Activated CD8-positive, alpha-beta T cell treated with anti-CD3 and anti-CD28 coated beads for 36 hours (primary cell): Measurements from ENCODE around the gene GPT2. TPM values are rescaled to one million over a fixed set of nuclear protein-coding genes. Genes with fewer than 3 reads are reported as not detected.

ENCODE experiments used
- ATAC-seq: fragments of 200-7000 bp; cut with Tn5 transposase; one replicate; pipeline ENCODE4 v1.10.0; 2021; ENCODE audit warnings: mild to moderate bottlenecking, moderate library complexity
- CTCF ChIA-PET: fragments of 350-600 bp; sonication (Branson Sonifier 250); formaldehyde crosslinking; loops from one replicate; lab custom pipeline; 2021; ENCODE audit warnings: antibody characterized with exemption; lab: Charles Lee
- POLR2A ChIA-PET: fragments of 350-600 bp; sonication (Branson Sonifier 250); formaldehyde crosslinking; loops from one replicate; lab custom pipeline; 2021; ENCODE audit warnings: antibody characterized with exemption; lab: Charles Lee
- DNase-seq: peaks from one replicate; pipeline ENCODE4 v3.0.0-alpha.2; 2020
- H3K27ac Mint-ChIP-seq: one replicate; pipeline ENCODE4 v1.8.0; 2021; ENCODE audit warnings: mild to moderate bottlenecking, mixed read lengths
- H3K27me3 Mint-ChIP-seq: one replicate; pipeline ENCODE4 v1.8.0; 2021; ENCODE audit warnings: mixed read lengths
- H3K36me3 Mint-ChIP-seq: one replicate; pipeline ENCODE4 v1.8.0; 2021; ENCODE audit warnings: low read depth, mixed read lengths
- H3K4me1 Mint-ChIP-seq: one replicate; pipeline ENCODE4 v1.8.0; 2021; ENCODE audit warnings: low read depth, mixed read lengths
- H3K4me3 Mint-ChIP-seq: one replicate; pipeline ENCODE4 v1.8.0; 2021; ENCODE audit warnings: mild to moderate bottlenecking, moderate library complexity, mixed read lengths
- H3K9me3 Mint-ChIP-seq: one replicate; pipeline ENCODE4 v1.8.0; 2021; ENCODE audit warnings: mixed read lengths
- CTCF ChIP-seq: fragments of 200-600 bp; IDR thresholded peaks from one replicate; pipeline ENCODE4 v1.8.0; 2022; ENCODE audit warnings: antibody characterized with exemption, mild to moderate bottlenecking
- intact Hi-C: fragments of 100-400 bp; cut with micrococcal nuclease; formaldehyde crosslinking; loops from one replicate; pipeline ENCODE4 v1.10.0; 2022
- total RNA-seq, 2 experiments: library from RNA; stranded (reverse); gene quantifications; one replicate each; pipeline ENCODE4 v1.2.3, GENCODE V29; 2021

The GPT2 gene
- total RNA-seq, 2 experiments from 2014 or later, result 39.3 to 50.6 TPM

GRCh38 chr16:46950009-46950408 is 65.8 kb downstream of the GPT2 start:
- Mint-ChIP-seq H3K4me1 (peaks cover 3% of the 10 kb centered on the region), H3K27me3 (no peaks in the 10 kb centered on the region), H3K4me3 (no peak overlapping the region), H3K36me3 (peaks cover 3% of the 10 kb centered on the region), H3K9me3 (no peaks in the 10 kb centered on the region), H3K27ac (no peak overlapping the region)
- no peak for TF ChIP-seq CTCF
- intact Hi-C loops, result no loop called here
- ATAC-seq (no peak), DNase-seq (no peak)
- ChIA-PET CTCF (interaction anchor here (1.1 to 2.8 kb wide), 4 partner anchors 11 to 96 kb away, joined by 3 to 13 read pairs (median 8); no protein-coding TSS in a partner anchor), POLR2A (no interaction called here)

- DNase-seq (no peak), ATAC-seq (no peak)
- H3K9me3 Mint-ChIP-seq, result no peaks in the 10 kb centered on the region
- no peak for TF ChIP-seq CTCF
- intact Hi-C loops, result no loop called here
- no peak overlapping the region for H3K4me3 Mint-ChIP-seq
- no peaks in the 10 kb centered on the region for H3K27me3 Mint-ChIP-seq
- H3K36me3 Mint-ChIP-seq, result peaks cover 30% of the 10 kb centered on the region
- CTCF ChIA-PET, result interaction anchor here (0.5 to 1.2 kb wide), 2 partner anchors 24 to 101 kb away, joined by 3 read pairs; no protein-coding TSS in a partner anchor
- POLR2A ChIA-PET, result interaction anchor here (1.0 kb wide), 1 partner anchor 19 kb away, joined by 4 read pairs; no protein-coding TSS in a partner anchor
- peak overlapping the region; percentile 13 for H3K27ac Mint-ChIP-seq
- peaks cover 5% of the 10 kb centered on the region for H3K4me1 Mint-ChIP-seq
These were observed 70.4 kb downstream of the GPT2 start for GRCh38 chr16:46954562-46954961.

GRCh38 chr16:46961373-46962353 is 77.5 kb downstream of the GPT2 start:
- intact Hi-C loops, result no loop called here
- TF ChIP-seq CTCF, result no peak
- POLR2A ChIA-PET, result interaction anchor here (4.3 kb wide), 1 partner anchor 12 kb away, joined by 39 read pairs; the partner anchor contains the start of gene DNAJA2
- ATAC-seq (peak; percentile 98), DNase-seq (peak; percentile 75)
- Mint-ChIP-seq H3K27ac (peak overlapping the region; percentile 91), H3K27me3 (no peaks in the 10 kb centered on the region), H3K9me3 (no peaks in the 10 kb centered on the region), H3K36me3 (peaks cover 57% of the 10 kb centered on the region), H3K4me3 (peak overlapping the region; percentile 9), H3K4me1 (peaks cover 34% of the 10 kb centered on the region)
- CTCF ChIA-PET, result interaction anchor here (0.6 to 3.9 kb wide), 6 partner anchors 10 to 1203 kb away, joined by 3 to 13 read pairs (median 6); no protein-coding TSS in a partner anchor

GRCh38 chr16:46962629-46963028 is 78.5 kb downstream of the GPT2 start:
- ATAC-seq, result no peak
- ChIA-PET CTCF (interaction anchor here (0.6 to 3.9 kb wide), 7 partner anchors 9 to 1202 kb away, joined by 3 to 13 read pairs (median 6); no protein-coding TSS in a partner anchor), POLR2A (interaction anchor here (0.6 to 4.3 kb wide), 2 partner anchors 11 to 269 kb away, joined by 3 to 39 read pairs; partner anchors contain the start of gene DNAJA2)
- Mint-ChIP-seq H3K4me1 (peaks cover 40% of the 10 kb centered on the region), H3K27ac (peak overlapping the region; percentile 91), H3K27me3 (no peaks in the 10 kb centered on the region), H3K36me3 (peaks cover 57% of the 10 kb centered on the region), H3K9me3 (no peaks in the 10 kb centered on the region), H3K4me3 (no peak overlapping the region)
- intact Hi-C loops, result no loop called here
- TF ChIP-seq CTCF, result no peak
- no peak for DNase-seq
